IMR-90 (cell line): ENCODE results near the gene VAT1L. TPM values are rescaled to one million over a fixed set of nuclear protein-coding genes. Genes with fewer than 3 reads are reported as not detected.

ENCODE experiments used
- ATAC-seq: fragments of 200-7000 bp; cut with Tn5 transposase; 2 replicates; pipeline ENCODE4 v1.9.1; 2020; ENCODE audit warnings: low read depth, mild to moderate bottlenecking, moderate library complexity
- BruUV-seq: library from RNA; stranded (reverse); fragments of 400-500 nt; replicated peaks from 2 replicates; lab custom pipeline; 2021; lab: Mats Ljungman, UMichigan
- CTCF ChIA-PET: fragments of 300-600 bp; formaldehyde crosslinking; extraction: SDS; loops from one replicate; lab custom pipeline; 2021; ENCODE audit warnings: antibody characterized with exemption; lab: Yijun Ruan, JAX
- POLR2A ChIA-PET: fragments of 300-600 bp; sonication (Branson Sonifier 250); formaldehyde crosslinking; loops from one replicate; lab custom pipeline; 2022; ENCODE audit warnings: antibody characterized with exemption; ENCODE audit not compliant: unreplicated experiment; lab: Charles Lee
- DNase-seq: peaks from one replicate; pipeline ENCODE4 v3.0.0; 2013
- H2AFZ ChIP-seq: replicated peaks from 2 replicates; pipeline ENCODE3; 2013; ENCODE audit warnings: low read length, mild to moderate bottlenecking; ENCODE audit not compliant: poor library complexity
- H2AK5ac ChIP-seq: 2 replicates; pipeline ENCODE4 v1.6.1; 2013; ENCODE audit warnings: low read depth, low read length, inconsistent platforms
- H2AK9ac ChIP-seq: replicated peaks from 2 replicates; pipeline ENCODE3; 2013; ENCODE audit warnings: mild to moderate bottlenecking, low read depth, low read length, moderate library complexity; ENCODE audit not compliant: poor library complexity
- H2BK120ac ChIP-seq: 2 replicates; pipeline ENCODE4 v1.6.1; 2013; ENCODE audit warnings: low read depth, low read length, inconsistent platforms
- H2BK15ac ChIP-seq: 3 replicates; pipeline ENCODE4 v1.6.1; 2013; ENCODE audit warnings: low read depth, low read length, inconsistent platforms
- H2BK20ac ChIP-seq: 2 replicates; pipeline ENCODE4 v1.6.1; 2013; ENCODE audit warnings: low read depth, mild to moderate bottlenecking, inconsistent platforms, low read length, moderate library complexity
- H2BK5ac ChIP-seq: 2 replicates; pipeline ENCODE4 v1.6.1; 2013; ENCODE audit warnings: mild to moderate bottlenecking, low read depth, low read length, inconsistent platforms; ENCODE audit not compliant: poor library complexity, severe bottlenecking
- H3K14ac ChIP-seq: replicated peaks from 2 replicates; pipeline ENCODE4 v1.6.1; 2013; ENCODE audit warnings: low read depth, low read length, inconsistent platforms
- H3K18ac ChIP-seq: 2 replicates; pipeline ENCODE4 v1.6.1; 2013; ENCODE audit warnings: low read depth, low read length, control low read depth
- H3K23ac ChIP-seq: 2 replicates; pipeline ENCODE4 v1.6.1; 2013; ENCODE audit warnings: low read depth, low read length, inconsistent platforms
- H3K27ac ChIP-seq: 2 replicates; pipeline ENCODE4 v1.5.1; 2013; ENCODE audit warnings: mild to moderate bottlenecking, control low read depth, low read length; ENCODE audit not compliant: insufficient read depth
- H3K27me3 ChIP-seq: 2 replicates; pipeline ENCODE4 v1.6.1; 2013; ENCODE audit warnings: low read length; ENCODE audit not compliant: control insufficient read depth, insufficient read depth
- H3K36me3 ChIP-seq: 2 replicates; pipeline ENCODE4 v1.6.1; 2013; ENCODE audit warnings: low read length, mixed read lengths; ENCODE audit not compliant: control insufficient read depth, insufficient read depth
- H3K4ac ChIP-seq: 2 replicates; pipeline ENCODE4 v1.6.1; 2013; ENCODE audit warnings: low read depth, low read length, inconsistent platforms
- H3K4me1 ChIP-seq: 2 replicates; pipeline ENCODE4 v1.6.1; 2013; ENCODE audit warnings: low read length, mixed read lengths; ENCODE audit not compliant: control insufficient read depth, insufficient read depth
- H3K4me2 ChIP-seq: 2 replicates; pipeline ENCODE4 v1.6.1; 2013; ENCODE audit warnings: low read depth, mild to moderate bottlenecking, control low read depth, low read length, moderate library complexity
- H3K4me3 ChIP-seq: 2 replicates; pipeline ENCODE4 v1.5.1; 2013; ENCODE audit warnings: low read depth, mild to moderate bottlenecking, control low read depth, low read length, moderate library complexity; ENCODE audit not compliant: insufficient read depth
- H3K56ac ChIP-seq: 2 replicates; pipeline ENCODE4 v1.6.1; 2013; ENCODE audit warnings: low read length, inconsistent platforms; ENCODE audit not compliant: insufficient read depth; ENCODE audit errors: extremely low read depth
- H3K79me1 ChIP-seq, 2 experiments: 2 replicates each; pipeline ENCODE4 v1.6.1; 2013; ENCODE audit warnings: low read length in 2 of 2, inconsistent platforms in 1 of 2, low read depth in 1 of 2
- H3K9ac ChIP-seq: 2 replicates; pipeline ENCODE4 v1.6.1; 2013; ENCODE audit warnings: low read depth, low read length, control low read depth
- H3K9me1 ChIP-seq: 2 replicates; pipeline ENCODE4 v1.6.1; 2013; ENCODE audit warnings: low read length, inconsistent platforms; ENCODE audit not compliant: insufficient read depth
- H3K9me3 ChIP-seq: 2 replicates; pipeline ENCODE4 v1.6.1; 2013; ENCODE audit warnings: low read length; ENCODE audit not compliant: control insufficient read depth, insufficient read depth
- H4K20me1 ChIP-seq: 2 replicates; pipeline ENCODE4 v1.6.1; 2013; ENCODE audit warnings: low read length, inconsistent platforms; ENCODE audit not compliant: insufficient read depth
- H4K5ac ChIP-seq: 2 replicates; pipeline ENCODE4 v1.6.1; 2013; ENCODE audit warnings: mild to moderate bottlenecking, low read depth, low read length, control low read depth
- H4K8ac ChIP-seq, 2 experiments: 2 replicates each; pipeline ENCODE4 v1.6.1; 2013; ENCODE audit warnings: low read depth in 2 of 2, low read length in 2 of 2, control low read depth in 1 of 2, inconsistent platforms in 1 of 2
- H4K91ac ChIP-seq: 2 replicates; pipeline ENCODE4 v1.6.1; 2013; ENCODE audit warnings: low read depth, low read length, inconsistent platforms; ENCODE audit not compliant: insufficient read depth
- BHLHE40 ChIP-seq: fragments of 150-350 bp; IDR thresholded peaks from 2 replicates; pipeline ENCODE4 v1.6.1; 2016; ENCODE audit warnings: mild to moderate bottlenecking, low read depth, low read length
- CEBPB ChIP-seq: IDR thresholded peaks from 2 replicates; pipeline ENCODE4 v1.6.1; 2012; ENCODE audit warnings: low read depth, low read length, improper control_type of control experiment
- CHD1 ChIP-seq: IDR thresholded peaks from 2 replicates; pipeline ENCODE4 v1.6.1; 2012; ENCODE audit warnings: low read depth, low read length, improper control_type of control experiment
- FOS ChIP-seq: fragments of 150-350 bp; IDR thresholded peaks from 2 replicates; pipeline ENCODE4 v1.6.1; 2016; ENCODE audit warnings: low read depth, low read length
- MAFK ChIP-seq: IDR thresholded peaks from 2 replicates; pipeline ENCODE4 v1.6.1; 2012; ENCODE audit warnings: low read depth, low read length, improper control_type of control experiment
- MAZ ChIP-seq: IDR thresholded peaks from 2 replicates; pipeline ENCODE4 v1.6.1; 2012; ENCODE audit warnings: low read depth, mild to moderate bottlenecking, low read length, improper control_type of control experiment, moderate library complexity, borderline replicate concordance
- MXI1 ChIP-seq: IDR thresholded peaks from 2 replicates; pipeline ENCODE4 v1.6.1; 2012; ENCODE audit warnings: low read depth, mild to moderate bottlenecking, low read length, moderate library complexity, borderline replicate concordance
- NFE2L2 ChIP-seq: fragments of 150-350 bp; IDR thresholded peaks from 2 replicates; pipeline ENCODE4 v1.6.1; 2016; ENCODE audit warnings: low read depth, mild to moderate bottlenecking, low read length
- POLR2A ChIP-seq: IDR thresholded peaks from 2 replicates; pipeline ENCODE4 v1.6.1; 2012; ENCODE audit warnings: mild to moderate bottlenecking, low read depth, low read length
- RAD21 ChIP-seq: IDR thresholded peaks from 2 replicates; pipeline ENCODE4 v1.6.1; 2012; ENCODE audit warnings: low read length, improper control_type of control experiment
- RCOR1 ChIP-seq: IDR thresholded peaks from 2 replicates; pipeline ENCODE4 v1.6.1; 2012; ENCODE audit warnings: mild to moderate bottlenecking, low read length, improper control_type of control experiment; ENCODE audit not compliant: insufficient replicate concordance
- RFX5 ChIP-seq: IDR thresholded peaks from 2 replicates; pipeline ENCODE4 v1.8.0; 2012; ENCODE audit warnings: low read depth, mild to moderate bottlenecking, low read length, moderate library complexity
- SMC3 ChIP-seq: fragments of 150-350 bp; IDR thresholded peaks from 2 replicates; pipeline ENCODE4 v1.6.1; 2016; ENCODE audit warnings: low read depth, mild to moderate bottlenecking, antibody characterized with exemption, low read length, moderate library complexity
- WGBS, 2 experiments: methylation state at CpG; one replicate each; pipeline versions ENCODE4 v1.1.5 to v1.1.7; 2013; ENCODE audit warnings: missing lambda C conversion rate in 2 of 2; ENCODE audit not compliant: insufficient read length in 1 of 2; ENCODE audit errors: extremely low coverage in 2 of 2; 5-methylcytosine and 5-hydroxymethylcytosine counted together
- dilution Hi-C: fragments of 300-500 bp; cut with HindIII; formaldehyde crosslinking; loops from one replicate; pipeline ENCODE4 v1.14.3; 2018; ENCODE audit warnings: low sequenced_read_pairs; ENCODE audit not compliant: unreplicated experiment
- in situ Hi-C: fragments of 300-500 bp; cut with MboI; formaldehyde crosslinking; loops from 3 replicates; pipeline ENCODE4 v1.14.3; 2019; ENCODE audit warnings: low sequenced_read_pairs, inconsistent platforms, mixed read lengths
- intact Hi-C: fragments of 100-400 bp; cut with micrococcal nuclease; formaldehyde crosslinking; loops from 2 replicates; pipeline ENCODE4 v1.10.0; 2022
- polyA plus RNA-seq, 3 experiments: library from polyadenylated mRNA; depleted of rRNA; stranded (reverse); fragments of >200 nt; gene quantifications; 2 replicates each; pipeline ENCODE4 v1.2.3, GENCODE V29; 2012; ENCODE audit warnings: low replicate concordance in 1 of 3
- total RNA-seq: library from RNA; depleted of rRNA; stranded (reverse); fragments of >200 nt; gene quantifications from 2 replicates; pipeline ENCODE4 v1.2.3, GENCODE V29; 2012
- TF ChIP-seq, protein P1 (sequence below): conservative IDR thresholded peaks from 2 replicates; pipeline ENCODE4 v1.5.1; 2012; ENCODE audit warnings: mild to moderate bottlenecking, low read depth, low read length, improper control_type of control experiment
- TF ChIP-seq, protein P2 (sequence below): fragments of 150-350 bp; IDR thresholded peaks from 2 replicates; pipeline ENCODE4 v1.6.1; 2016; ENCODE audit warnings: low read depth, mild to moderate bottlenecking, low read length, moderate library complexity, borderline replicate concordance
- TF ChIP-seq, protein P3 (sequence below): fragments of 150-350 bp; IDR thresholded peaks from 2 replicates; pipeline ENCODE4 v1.6.1; 2017; ENCODE audit warnings: mild to moderate bottlenecking, antibody characterized with exemption, low read length, low read depth

Gene VAT1L
- total and polyA plus RNA-seq, 2 of the 4 experiments (the other 2 are of a cell fraction): 15.4 to 18.5 TPM

DNA sequence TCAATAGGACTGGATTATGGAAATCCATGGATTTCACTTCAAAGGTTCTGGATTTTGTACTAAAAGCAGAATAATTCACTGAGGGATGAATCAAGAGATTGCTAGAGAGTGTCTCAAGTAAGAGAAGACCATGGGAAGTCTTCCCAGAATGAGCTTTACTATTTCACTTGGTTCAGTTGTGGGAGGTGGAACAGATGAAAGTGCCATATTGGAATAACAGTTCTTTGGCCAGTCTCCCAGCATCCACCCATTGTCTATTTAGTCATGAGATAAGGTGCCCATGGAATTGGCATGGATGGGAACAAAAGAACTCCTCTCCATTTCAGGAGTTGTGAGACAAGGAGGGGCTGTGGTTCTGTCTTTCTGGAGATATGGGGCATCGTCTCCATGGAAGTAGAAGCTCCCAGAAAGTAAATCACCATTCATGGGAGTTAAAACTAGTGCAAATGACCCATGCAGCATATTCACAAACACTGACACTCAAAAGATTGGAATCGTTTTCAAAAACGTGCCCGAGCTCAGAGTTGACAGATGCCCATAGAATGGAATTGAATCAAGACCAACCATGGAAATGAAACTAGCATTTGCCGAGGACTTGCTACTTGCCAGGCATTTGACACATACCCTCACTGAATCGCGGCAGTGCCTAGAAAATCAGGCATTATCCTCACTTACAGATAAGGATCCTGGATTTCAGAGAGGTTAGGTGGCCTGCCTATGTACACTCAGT lies 197.8 kb downstream of the VAT1L start:
- in situ Hi-C loops: no loop called here
- intact Hi-C loops: no loop called here
- H3K27ac ChIP-seq: no peak overlapping the region
- no peak overlapping the region for H3K56ac ChIP-seq
- no peaks in the 10 kb centered on the region for H4K20me1 ChIP-seq
- no peaks in the 10 kb centered on the region for H3K79me1 ChIP-seq
- ATAC-seq (no peak), DNase-seq (no peak)
- H4K5ac ChIP-seq: no peak overlapping the region
- ChIA-PET CTCF (interaction anchor here (0.5 to 0.6 kb wide), 2 partner anchors 19 to 268 kb away, joined by 3 read pairs; no protein-coding TSS in a partner anchor), POLR2A (no interaction called here)
- H4K91ac ChIP-seq: no peak overlapping the region
- H3K18ac ChIP-seq: no peak overlapping the region
- no peak overlapping the region for H3K23ac ChIP-seq
- no peaks in the 10 kb centered on the region for H3K4me1 ChIP-seq
- H3K9me1 ChIP-seq: no peaks in the 10 kb centered on the region
- no peaks in the 10 kb centered on the region for H3K9me3 ChIP-seq
- no peak overlapping the region for H3K14ac ChIP-seq
- no peaks in the 10 kb centered on the region; the same call in 1 of the 2 replicates for H3K27me3 ChIP-seq
- no peak overlapping the region for H3K4ac ChIP-seq
- no peak overlapping the region for H2BK5ac ChIP-seq
- H3K4me2 ChIP-seq: no peak overlapping the region
- no peak overlapping the region for H4K8ac ChIP-seq
- no peaks in the 10 kb centered on the region for H3K36me3 ChIP-seq
- H3K9ac ChIP-seq: no peak overlapping the region
- no peak overlapping the region for H3K4me3 ChIP-seq
- H2BK20ac ChIP-seq: no peak overlapping the region
- dilution Hi-C loops: no loop called here
- WGBS, 2 experiments: no CpG with 5 or more reads among the region's 7 CpGs
- H2BK120ac ChIP-seq: no peak overlapping the region
- H2AFZ ChIP-seq: no peak overlapping the region
- no peak overlapping the region for H2AK5ac ChIP-seq
- no peak for TF ChIP-seq CHD1
- TF ChIP-seq POLR2A: no peak
- TF ChIP-seq MXI1: no peak
- no peak for TF ChIP-seq SMC3
- TF ChIP-seq RAD21: no peak
- no peak for TF ChIP-seq MAZ
- TF ChIP-seq FOS: no peak
- TF ChIP-seq CEBPB: no peak
- TF ChIP-seq, protein P1, sequence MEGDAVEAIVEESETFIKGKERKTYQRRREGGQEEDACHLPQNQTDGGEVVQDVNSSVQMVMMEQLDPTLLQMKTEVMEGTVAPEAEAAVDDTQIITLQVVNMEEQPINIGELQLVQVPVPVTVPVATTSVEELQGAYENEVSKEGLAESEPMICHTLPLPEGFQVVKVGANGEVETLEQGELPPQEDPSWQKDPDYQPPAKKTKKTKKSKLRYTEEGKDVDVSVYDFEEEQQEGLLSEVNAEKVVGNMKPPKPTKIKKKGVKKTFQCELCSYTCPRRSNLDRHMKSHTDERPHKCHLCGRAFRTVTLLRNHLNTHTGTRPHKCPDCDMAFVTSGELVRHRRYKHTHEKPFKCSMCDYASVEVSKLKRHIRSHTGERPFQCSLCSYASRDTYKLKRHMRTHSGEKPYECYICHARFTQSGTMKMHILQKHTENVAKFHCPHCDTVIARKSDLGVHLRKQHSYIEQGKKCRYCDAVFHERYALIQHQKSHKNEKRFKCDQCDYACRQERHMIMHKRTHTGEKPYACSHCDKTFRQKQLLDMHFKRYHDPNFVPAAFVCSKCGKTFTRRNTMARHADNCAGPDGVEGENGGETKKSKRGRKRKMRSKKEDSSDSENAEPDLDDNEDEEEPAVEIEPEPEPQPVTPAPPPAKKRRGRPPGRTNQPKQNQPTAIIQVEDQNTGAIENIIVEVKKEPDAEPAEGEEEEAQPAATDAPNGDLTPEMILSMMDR: no peak
- no peak for TF ChIP-seq RCOR1
- TF ChIP-seq RFX5: no peak
- no peak for TF ChIP-seq BHLHE40
- TF ChIP-seq, protein P2, sequence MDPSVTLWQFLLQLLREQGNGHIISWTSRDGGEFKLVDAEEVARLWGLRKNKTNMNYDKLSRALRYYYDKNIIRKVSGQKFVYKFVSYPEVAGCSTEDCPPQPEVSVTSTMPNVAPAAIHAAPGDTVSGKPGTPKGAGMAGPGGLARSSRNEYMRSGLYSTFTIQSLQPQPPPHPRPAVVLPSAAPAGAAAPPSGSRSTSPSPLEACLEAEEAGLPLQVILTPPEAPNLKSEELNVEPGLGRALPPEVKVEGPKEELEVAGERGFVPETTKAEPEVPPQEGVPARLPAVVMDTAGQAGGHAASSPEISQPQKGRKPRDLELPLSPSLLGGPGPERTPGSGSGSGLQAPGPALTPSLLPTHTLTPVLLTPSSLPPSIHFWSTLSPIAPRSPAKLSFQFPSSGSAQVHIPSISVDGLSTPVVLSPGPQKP: no peak
- TF ChIP-seq, protein P3, sequence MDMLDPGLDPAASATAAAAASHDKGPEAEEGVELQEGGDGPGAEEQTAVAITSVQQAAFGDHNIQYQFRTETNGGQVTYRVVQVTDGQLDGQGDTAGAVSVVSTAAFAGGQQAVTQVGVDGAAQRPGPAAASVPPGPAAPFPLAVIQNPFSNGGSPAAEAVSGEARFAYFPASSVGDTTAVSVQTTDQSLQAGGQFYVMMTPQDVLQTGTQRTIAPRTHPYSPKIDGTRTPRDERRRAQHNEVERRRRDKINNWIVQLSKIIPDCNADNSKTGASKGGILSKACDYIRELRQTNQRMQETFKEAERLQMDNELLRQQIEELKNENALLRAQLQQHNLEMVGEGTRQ: no peak
- TF ChIP-seq NFE2L2: no peak
- TF ChIP-seq MAFK: no peak
- H2AK9ac ChIP-seq: no peak overlapping the region
- BruUV-seq: no TSS peak
- no peak overlapping the region for H2BK15ac ChIP-seq
